Uterus (tissue), 2 donors: ENCODE data around the gene SPZ1.

Experiments used
- CTCF ChIP-seq, 4 experiments: fragments of 200-600 bp in 2 of 4; fragments of 450-650 bp in 2 of 4; sonication (generic) in 2 of 4; IDR thresholded peaks; one replicate each; pipeline ENCODE4 v1.5.1; 2016 to 2019; ENCODE audit warnings: antibody characterized with exemption in 4 of 4, mild to moderate bottlenecking in 2 of 4, moderate library complexity in 1 of 4
- POLR2A ChIP-seq, 2 donors: fragments of 450-650 bp; IDR thresholded peaks; one replicate each; pipeline ENCODE4 v1.6.1; 2016; ENCODE audit warnings: antibody characterized with exemption in 2 of 2, mild to moderate bottlenecking in 1 of 2, moderate library complexity in 1 of 2

GRCh38 chr5:80289320-80289719, 30.5 kb upstream of the SPZ1 start:
- no peak for TF ChIP-seq CTCF (IDR thresholded peaks at IDR 0.05)
- TF ChIP-seq POLR2A (IDR thresholded peaks at IDR 0.05) = no peak
